Breast epithelium (tissue), 3 donors: ENCODE data around the gene INSR.

Experiments used
- CTCF ChIP-seq, 3 donors: fragments of 450-650 bp; IDR thresholded peaks; one replicate each; pipeline ENCODE4 v1.5.1; 2016 to 2017; ENCODE audit warnings: antibody characterized with exemption in 3 of 3, mild to moderate bottlenecking in 3 of 3, moderate library complexity in 3 of 3
- POLR2A ChIP-seq: fragments of 450-650 bp; IDR thresholded peaks from one replicate; pipeline ENCODE4 v1.6.1; 2016; ENCODE audit warnings: antibody characterized with exemption, mild to moderate bottlenecking, moderate library complexity

- TF ChIP-seq CTCF (IDR thresholded peaks at IDR 0.05) (no peak), POLR2A (no peak)
These were observed 1.1 kb downstream of the INSR start for GRCh38 chr19:7292950-7293761.
